Activated naive CD4-positive, alpha-beta T cell treated with anti-CD3 and anti-CD28 coated beads, Interleukin-2, amount 50 U/mL, for 16 hours (primary cell): ENCODE measurements around the gene EXOC2.
"Not testable (repeated sequence)": the region's sequence is repeated elsewhere in the genome, so short reads cannot be mapped to it uniquely, and the experiment has no call there.

ENCODE experiments used
- DNase-seq: peaks from one replicate; pipeline ENCODE4 v3.0.0-alpha.2; 2020

EXOC2 gene

DNA sequence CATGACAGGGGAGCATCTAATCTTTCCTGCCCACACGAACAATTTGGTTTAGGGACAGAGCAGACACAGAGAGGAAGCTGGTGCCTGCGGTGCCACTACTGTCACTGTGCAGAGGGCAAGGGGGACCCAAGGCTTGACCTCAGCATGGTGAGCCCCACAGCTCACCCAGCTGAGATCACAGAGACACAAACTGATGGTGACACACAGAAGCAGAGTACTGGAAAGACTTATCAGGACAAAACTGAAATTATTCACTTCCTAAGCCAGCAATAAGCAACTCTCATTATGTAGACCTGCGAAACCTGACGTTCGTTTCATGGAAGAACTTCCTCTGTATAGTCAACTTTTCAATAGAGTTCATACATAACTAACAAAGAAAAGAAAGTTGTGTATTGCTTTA is 122.1 kb downstream of the EXOC2 start:
- no peak for DNase-seq

DNA sequence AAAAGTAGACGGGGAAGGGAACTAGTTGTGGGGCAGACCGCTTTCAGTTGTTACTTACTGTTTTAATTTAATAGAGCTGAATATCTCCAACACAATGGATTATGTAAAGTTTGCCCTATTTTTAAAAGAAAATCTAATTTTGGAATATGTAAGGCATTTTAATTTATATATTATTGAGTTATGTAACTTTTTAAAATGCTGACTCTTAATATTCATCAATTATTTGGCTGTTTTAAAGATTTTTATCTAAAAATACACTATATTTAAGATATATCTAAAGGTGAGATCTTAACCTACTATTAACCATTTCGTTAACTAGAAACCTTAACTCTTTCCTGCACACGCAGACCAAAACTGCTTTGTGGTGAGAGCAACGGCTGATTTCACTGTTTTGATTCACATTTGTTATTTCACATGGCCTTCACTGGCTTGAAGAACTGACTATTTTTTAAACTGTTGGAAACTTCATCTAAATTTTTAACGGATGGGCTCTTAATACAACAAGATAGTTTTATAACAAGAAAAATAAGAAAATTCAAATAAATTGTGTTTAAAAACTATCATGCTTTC is 123.9 kb downstream of the EXOC2 start:
- no peak for DNase-seq

DNA sequence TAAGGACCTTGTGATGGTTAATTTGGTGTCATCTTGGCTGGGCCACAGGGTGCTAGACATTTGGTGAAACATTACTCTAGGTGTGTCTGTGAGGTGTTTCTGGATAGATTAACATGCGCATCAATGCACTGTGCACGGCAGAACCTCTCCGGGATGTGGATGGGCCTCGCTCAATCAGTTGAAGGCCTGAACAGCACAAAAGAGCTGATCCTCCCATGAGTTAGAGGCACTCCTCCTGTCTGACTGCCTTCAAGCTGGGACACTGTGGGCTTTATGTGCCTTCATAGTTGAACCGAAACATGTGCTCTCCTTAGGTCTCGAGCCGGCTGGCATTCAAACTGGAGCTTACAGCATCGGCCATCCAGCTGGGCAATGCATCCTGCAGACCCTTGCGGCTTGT is 124.9 kb downstream of the EXOC2 start:
- DNase-seq: no peak

DNA sequence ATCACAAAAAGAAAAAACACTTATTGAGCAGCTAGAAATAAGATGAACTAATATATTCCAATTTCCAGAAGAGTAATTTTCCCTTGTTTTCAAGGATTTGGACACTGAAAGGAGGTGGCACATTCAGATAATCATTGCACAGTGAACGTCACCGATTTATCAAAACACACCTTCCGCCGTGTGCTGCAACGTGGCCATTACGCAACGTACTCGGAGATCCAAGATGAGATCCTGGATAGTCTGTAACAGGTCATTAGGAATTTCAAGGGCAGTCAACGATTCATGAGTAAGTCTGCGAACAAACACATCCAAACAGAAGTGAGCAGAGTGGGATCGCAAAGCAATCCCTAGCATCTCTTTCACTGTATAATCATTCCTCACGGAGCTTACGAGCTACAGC is 129.1 kb downstream of the EXOC2 start:
- no peak for DNase-seq

DNA sequence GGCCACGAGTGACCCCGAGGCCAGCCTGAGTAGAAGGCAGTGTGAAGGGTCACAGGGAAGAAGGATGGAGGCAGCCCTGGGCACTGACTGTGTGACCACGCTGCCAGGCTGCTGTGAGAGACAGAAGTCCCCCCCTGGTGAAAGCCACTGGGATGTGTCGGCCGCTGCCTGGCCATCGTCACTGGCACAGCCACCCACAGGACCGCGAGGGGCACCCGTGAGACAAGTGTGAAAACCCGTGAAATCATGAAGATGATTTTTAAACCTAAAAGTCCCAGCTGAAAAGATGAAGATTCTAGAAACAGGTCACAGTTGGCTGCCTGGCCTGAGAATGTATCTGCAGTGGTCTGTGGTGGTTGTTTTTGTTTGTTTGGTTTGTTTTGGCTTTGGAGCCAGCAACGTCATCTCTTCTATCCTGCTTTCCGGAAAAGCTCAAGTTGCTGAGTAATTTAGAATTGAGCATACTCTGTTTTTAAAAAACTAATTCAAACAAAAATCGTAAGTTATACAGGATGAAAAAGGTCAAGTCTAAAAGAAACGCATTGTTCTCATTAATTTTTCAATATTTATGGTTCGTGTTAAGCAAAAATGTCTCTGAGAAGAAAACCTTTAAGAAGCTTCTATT is 130.8 kb downstream of the EXOC2 start:
- DNase-seq: no peak

DNA sequence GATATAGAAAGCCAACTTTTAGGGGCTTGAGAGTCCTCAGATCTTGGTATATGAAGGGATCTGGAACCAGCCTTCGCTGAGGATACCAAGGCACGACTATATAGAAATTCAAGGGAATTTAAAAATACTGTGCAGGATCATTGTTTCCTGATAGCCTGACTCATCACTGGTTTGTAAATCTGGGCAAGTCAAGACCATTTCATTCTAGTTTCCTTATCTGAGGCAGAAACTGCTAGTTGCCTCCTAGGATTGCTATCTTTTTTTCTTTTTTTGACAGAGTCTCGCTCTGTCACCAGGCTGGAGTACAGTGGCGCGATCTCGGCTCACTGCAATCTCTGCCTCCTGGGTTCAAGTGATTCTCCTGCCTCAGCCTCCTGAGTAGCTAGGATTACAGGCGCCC is 131.6 kb downstream of the EXOC2 start:
- DNase-seq: not testable (repeated sequence)

DNA sequence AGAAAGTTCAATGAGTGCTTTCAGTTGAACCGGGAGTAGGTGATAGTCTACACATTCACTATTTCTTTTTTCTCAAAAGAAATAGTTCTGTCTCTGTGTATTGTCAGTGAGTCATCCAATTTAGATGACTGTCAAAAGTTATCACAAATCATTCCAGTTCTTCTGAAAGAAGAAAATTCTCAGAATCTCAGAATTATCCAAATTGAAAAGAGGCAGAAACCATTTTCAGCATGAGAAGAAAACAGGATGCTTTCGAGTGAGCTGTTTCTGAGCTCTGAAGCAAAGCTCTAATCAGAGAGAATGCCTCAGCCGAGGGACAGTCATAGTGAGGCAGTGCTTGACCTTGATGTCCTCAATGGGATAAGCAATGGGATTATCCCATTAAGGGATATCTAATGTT is 134.0 kb downstream of the EXOC2 start:
- DNase-seq: no peak

DNA sequence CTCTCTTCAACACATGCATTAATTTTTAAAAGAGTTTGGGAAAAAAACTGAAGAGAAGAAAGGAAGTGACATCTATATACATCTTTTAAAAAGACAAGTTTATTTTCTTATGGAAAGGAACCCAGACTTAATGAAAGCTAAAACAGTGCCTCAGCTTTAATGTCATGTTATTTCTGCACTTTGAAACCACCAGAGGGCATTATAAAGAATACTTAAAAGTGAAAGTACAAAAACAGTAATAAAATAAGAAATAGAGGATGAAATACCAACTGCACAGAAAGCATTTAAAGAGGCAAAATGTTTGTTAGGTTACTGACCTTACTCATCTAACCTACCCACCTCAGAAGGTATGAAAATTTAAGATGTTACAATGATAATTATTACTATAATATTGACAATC is 134.8 kb downstream of the EXOC2 start:
- no peak for DNase-seq

DNA sequence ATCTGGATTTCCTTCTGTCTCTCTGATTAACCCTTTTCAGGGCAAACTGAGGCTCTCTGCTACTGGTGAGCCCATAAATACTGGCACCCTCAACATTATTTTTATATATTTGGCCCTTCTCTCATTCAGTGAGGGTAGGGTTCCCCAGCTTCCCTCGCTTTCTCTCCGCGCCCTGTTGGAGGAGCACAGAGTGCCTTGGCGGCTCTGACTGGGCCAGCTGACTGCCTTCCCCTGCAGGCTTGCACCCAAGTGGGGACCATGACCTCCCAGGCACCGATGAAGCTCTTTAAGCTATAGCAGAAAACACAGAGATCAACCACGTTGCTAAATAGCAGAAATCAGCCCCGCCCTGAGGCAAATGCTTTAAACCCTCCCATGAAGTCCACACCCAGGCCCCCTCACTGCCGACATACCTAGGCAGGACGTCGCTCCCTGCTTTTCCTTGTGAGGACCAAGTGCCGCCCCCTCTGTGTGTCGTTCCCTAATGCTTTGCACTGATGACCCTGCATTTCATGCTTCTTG is 141.0 kb downstream of the EXOC2 start:
- no peak for DNase-seq

DNA sequence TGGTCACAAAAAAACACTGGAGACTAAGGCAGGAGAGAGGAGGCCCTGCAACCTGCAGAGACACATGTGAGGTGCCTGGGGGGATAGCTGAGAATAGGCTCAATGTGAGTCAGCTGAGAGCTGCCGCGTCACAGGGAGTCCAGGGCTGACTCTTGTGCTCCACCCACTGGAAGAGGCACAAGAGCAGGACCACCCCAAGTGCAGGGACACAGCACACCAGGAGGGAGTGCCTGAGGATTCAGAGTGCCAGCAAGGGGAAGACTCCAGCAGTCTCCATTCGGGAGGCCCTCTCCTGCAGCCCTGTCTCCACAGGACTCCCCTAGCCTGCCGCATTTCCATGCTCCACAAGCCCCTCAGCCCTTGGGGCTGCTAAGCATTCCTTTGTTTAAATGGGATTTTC is 141.5 kb downstream of the EXOC2 start:
- peak; percentile 36 for DNase-seq

DNA sequence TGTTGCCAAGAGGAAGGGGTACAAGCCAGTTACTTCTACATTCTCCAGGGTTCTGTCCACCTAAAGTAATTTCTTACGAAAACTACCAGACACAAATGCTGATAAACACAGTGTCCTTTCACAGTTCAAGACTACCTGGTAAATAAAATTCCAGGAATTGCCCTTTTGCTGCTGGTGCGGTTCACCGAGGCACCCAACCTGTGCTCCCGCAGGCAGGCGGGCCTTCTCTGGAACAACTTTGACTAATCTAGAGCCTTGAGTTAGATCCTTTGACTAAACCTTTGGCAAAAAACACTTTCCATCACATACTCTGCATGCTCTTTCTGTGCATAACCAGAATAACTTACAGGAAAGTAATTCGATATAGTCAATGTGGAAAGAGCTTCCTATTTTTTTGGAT is 143.0 kb downstream of the EXOC2 start:
- no peak for DNase-seq

DNA sequence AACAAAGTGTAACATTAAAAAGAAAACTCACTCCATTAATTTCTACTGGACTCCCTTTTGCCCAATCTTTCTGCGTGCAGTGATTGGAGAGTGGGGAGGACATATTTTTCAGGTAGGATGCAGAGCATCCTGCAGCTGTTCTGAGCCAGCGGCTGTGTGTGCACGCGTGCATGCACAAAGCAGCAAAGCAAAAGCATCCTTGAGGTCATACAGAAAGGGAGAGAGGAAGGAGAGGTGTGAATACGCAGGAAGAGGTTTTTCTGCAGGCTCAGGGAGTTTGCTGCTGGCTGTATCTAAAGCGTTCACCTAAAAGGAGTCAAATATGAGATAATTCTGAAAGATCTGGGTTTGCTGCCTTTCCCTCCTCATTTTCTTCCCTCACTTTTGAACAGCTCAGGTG is 144.4 kb downstream of the EXOC2 start:
- DNase-seq: peak; percentile 26

DNA sequence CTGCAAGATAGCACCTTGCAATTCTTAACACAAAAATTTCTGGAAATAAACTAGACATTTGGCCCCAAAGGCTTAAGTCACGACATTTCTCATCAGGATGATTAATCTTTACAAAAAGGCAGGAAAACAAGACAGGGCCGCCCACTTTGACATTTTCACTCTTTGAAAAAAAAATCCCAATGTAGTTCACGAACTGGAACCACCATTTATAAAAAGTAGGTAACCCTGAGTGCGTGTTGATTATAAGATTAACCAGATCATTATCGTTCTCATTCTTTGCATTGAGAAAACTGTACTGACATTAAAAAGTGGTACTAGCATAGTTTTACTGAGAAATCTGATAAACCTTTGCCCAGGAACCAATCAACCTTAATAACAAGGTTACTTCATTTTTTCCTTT is 144.8 kb downstream of the EXOC2 start:
- no peak for DNase-seq

DNA sequence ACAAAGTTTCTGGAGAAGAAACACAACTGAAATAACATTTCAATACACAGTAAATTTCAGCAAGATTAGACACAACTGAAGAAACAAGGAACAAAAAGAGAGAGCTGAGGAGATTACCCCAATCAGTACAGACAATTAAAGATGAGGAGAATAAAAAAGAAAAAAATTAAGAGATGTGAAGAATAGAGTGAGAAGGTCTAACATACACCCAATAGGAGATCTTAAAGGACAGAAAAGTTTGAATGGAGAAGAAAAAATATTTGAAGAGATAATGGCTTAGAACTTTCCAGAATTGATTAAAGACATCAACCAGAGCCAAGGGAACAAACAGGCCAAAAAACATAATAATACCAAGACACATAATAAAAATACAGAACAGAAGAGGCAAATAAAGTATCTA is 152.4 kb downstream of the EXOC2 start:
- DNase-seq: no peak

DNA sequence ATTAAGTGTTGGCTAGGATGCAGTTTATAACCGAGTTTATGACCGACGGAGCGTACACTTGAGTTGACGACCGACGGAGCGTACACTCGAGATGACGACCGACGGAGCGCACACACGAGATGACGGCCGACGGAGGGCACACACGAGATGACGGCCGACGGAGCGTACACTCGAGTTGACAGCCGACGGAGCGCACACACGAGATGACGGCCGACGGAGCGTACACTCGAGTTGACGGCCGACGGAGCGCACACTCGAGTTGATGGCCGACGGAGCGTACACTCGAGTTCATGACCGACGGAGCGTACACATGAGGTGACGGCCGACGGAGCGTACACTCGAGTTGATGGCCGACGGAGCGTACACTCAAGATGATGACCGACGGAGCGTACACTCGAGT is 155.8 kb downstream of the EXOC2 start:
- no peak for DNase-seq

DNA sequence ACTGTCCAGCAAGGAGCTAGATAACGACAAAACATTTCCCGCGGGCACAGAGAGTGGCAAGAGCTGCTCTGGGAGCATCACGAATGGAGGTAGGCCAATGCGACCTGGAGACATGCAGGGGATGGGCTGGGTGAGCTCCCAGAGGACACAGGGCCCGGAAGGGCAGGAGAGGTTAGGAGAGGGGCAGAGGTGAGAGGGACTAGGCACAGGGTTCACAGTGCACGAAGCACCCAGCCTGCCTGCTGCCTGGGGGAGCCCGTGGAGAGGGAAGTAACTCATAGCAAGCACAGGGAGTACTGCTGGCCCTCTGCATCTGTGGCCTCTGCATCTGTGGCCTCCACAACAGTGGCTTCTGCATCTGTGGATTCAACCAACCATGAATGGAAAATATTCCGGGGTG is 162.5 kb downstream of the EXOC2 start:
- no peak for DNase-seq

DNA sequence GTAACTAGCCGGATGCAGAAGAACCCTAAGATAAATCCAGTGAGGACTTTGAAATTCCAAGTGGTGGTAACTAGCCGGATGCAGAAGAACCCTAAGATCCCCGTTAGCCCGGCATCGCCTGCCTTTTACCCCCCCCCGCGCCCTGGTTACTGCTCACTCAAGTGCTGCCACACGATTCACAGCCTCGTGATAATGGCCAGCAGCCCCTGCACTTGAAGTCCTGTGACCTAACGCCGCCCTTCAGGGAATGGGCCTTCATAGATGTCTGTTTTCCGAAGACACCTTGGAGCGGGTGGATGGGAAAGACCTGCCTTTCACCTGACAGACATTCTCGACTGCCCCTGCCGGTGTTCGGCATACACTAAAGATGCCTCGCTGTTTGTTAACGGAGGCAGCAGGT is 163.9 kb downstream of the EXOC2 start:
- no peak for DNase-seq

DNA sequence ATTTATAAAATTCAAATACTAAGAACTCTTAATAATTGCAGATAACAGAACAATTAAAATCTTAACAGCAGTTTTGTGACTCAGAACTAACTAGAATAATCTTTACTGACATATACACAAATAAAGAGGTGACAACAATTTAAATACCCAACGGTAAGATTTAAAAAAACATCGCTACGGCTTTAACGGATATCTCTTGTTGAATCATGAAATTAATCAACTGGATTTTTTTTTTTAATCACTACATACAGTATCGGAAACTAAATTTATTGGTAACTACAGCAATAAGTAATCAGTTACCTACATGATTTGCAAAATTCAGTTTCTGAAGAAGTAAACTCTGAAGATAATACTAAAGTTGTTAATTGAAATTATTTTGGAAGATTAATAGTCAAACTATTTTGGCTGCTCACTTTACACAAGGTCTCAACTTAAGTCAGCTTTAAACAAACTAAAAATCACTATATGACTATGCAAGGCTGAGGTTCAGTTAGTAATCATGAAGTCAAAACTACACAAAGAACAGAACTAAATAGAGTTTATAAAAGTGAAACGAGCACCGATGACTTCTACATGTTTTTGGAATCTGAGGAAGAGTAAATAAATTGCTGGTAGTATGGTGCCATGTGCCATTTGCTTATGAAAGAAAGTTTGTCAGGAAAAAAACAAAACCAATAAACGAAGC is 164.8 kb downstream of the EXOC2 start:
- no peak for DNase-seq

DNA sequence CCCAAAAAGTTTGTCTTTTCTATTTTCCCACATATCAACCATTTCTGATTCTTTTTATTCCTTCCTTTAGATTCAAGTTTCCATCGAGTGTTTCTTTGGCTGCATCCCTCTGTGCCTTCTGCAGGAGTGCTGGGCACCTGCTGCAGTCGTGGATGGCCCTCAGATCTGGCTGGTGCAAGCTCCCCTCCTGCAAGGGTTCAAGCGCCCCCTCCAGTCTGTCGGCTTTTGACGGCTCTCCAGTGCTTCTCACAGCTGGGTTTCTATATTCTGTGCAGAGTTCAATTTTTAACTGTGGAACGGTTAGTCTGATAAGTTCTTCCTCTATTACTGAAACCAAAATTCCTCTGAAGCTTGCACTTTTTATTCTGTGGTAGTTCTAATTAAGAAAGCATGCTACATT is 168.1 kb downstream of the EXOC2 start:
- peak; percentile 29 for DNase-seq

DNA sequence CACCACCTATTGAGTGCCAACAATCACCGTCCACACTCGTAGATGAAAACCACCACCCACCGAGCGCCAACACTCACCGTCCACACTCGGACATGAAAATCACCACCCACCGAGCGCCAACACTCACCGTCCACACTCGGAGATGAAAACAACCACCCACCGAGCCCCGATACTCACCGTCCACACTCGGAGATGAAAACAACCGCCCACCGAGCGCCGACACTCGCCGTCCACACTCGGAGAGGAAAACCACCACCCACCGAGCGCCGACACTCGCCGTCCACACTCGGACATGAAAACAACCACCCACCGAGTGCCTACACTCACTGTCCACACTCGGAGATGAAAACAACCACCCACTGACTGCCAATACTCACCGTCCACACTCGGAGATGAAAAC is 172.1 kb downstream of the EXOC2 start:
- no peak for DNase-seq

DNA sequence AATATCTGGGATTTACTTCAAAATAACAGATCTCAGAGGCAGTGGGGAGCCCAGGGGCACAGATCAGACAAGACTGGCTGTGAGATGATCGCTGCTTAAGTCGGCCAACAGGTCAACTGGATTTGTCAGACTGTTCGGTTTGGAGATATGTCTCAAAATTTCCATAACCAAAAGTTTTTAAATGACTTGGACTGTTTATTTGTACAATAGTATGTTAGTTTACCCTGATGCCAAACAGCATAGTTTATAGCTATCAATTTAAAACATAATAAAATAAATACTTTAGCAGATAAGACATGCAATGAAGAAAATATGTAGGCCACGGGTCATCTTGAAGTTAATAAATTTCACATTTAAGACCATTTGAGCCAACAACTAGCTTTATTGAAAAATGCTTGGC is 174.7 kb downstream of the EXOC2 start:
- DNase-seq: no peak

DNA sequence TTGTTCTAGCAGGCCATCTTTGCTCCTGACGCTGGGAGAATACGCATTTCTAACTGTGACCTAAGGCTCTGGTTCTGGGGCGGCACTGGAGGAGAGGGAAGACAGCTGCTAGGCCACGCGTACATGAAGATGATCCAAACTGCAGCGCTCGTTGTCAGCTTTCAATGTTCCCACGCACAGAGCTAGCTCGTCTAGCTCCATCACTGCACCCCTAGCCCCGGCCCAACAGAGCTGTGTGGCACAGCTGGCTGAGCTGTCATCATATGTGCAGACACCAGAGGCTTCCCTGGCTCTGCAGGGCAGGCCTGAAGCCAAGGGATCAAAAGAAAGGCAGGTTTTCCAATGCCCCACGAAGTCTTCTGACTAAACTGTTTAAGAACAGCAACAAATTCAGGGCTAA is 176.7 kb downstream of the EXOC2 start:
- no peak for DNase-seq

DNA sequence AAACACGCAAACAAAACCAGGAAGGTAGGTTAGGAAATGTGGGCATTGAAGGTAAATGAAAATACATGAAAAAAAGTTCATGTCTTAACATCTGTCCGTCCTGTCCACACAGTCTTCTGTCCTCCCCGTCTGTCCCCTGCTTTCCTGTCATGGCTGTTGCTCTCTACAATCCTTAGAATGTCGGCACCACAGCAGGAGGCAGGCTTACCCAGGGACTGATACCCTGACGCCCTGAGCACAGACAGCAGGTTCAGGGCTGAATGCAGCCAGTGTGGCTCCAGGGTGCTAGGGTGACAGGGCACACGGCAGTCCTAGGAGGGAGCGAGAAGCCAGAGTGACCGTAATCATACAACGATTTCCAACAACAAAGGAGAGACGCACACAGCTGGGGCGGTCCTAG is 177.7 kb downstream of the EXOC2 start:
- DNase-seq: no peak

DNA sequence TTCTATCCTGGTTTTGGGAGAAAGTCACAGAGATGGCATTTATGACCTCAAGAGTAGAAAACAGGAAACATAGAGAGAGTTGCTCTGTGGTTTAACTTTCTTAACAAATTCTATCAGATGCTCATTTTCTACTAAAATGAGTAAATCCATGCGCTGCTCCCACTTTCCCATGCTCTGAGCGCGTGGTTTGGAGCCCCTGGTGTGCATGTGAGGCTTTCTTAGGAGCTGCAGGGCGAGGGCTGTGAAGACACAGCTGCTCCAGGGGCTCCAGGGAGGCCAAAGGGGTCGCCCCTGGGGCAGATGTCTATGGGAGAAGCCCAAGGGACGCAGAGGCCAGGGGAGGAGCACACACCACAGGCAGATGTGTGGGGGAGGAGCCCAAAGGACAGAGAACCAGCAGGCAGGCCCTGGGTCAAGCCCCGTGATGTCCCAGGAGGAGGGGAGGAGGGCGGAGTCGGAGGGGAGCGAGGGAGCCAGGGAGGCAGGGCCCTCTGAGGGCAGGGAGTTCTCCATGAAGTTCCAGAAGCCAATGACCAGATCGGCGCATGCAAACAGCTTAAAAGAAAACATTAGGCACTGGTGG is 178.5 kb downstream of the EXOC2 start:
- DNase-seq: no peak
